K562 (cell line): ENCODE results near the gene ACBD3. TPM values are rescaled to one million over a fixed set of nuclear protein-coding genes. Genes with fewer than 3 reads are reported as not detected.

Source experiments
- ATAC-seq: fragments of 200-7000 bp; cut with Tn5 transposase; 3 replicates; pipeline ENCODE4 v1.9.1; 2020; ENCODE audit warnings: moderate library complexity
- BruUV-seq: library from RNA; stranded (reverse); fragments of 400-500 nt; replicated peaks from 2 replicates; lab custom pipeline; 2021; lab: Mats Ljungman, UMichigan
- CTCF ChIA-PET: fragments of 300-600 bp; formaldehyde crosslinking; extraction: SDS; loops from one replicate; lab custom pipeline; 2021; ENCODE audit warnings: low intra/inter-chr PET ratio; lab: Yijun Ruan, JAX
- POLR2A ChIA-PET: fragments of 300-600, 350-650 bp; sonication (Branson Sonifier 250); formaldehyde crosslinking; extraction: SDS; loops from one replicate; lab custom pipeline; 2021; ENCODE audit warnings: antibody characterized with exemption, inconsistent platforms; lab: Yijun Ruan, JAX
- DNase-seq, 4 experiments: peaks; one replicate each; pipeline versions ENCODE4 v3.0.0 to v3.0.0-alpha.2; 2011 to 2018; ENCODE audit warnings: low spot score in 3 of 4, mixed read lengths in 3 of 4; ENCODE audit errors: extremely low read depth in 1 of 4
- FAIRE-seq: peaks from 2 replicates; lab custom pipeline; 2011; peaks lifted over from hg19 to GRCh38; lab: Jason Lieb, UNC
- H2AFZ ChIP-seq: 2 replicates; pipeline ENCODE4 v1.6.0; 2011; ENCODE audit warnings: low read depth, low read length, control low read depth, inconsistent platforms
- H3K27ac ChIP-seq: fragments of 200-600 bp; 3 replicates; pipeline ENCODE4 v1.8.0; 2011; ENCODE audit warnings: low read depth, mild to moderate bottlenecking, control low read depth, inconsistent platforms, low read length, moderate library complexity, mixed read lengths; ENCODE audit errors: extremely low read depth
- H3K27me3 ChIP-seq, 2 experiments: fragments of 300-600 bp in 1 of 2; 2 replicates in 1 of 2; 3 replicates in 1 of 2; pipeline versions ENCODE4 v1.6.0 to v1.8.0; 2011; ENCODE audit warnings: inconsistent platforms in 2 of 2, low read length in 2 of 2, mild to moderate bottlenecking in 1 of 2, mixed read lengths in 1 of 2, moderate library complexity in 1 of 2; ENCODE audit not compliant: control insufficient read depth in 2 of 2, insufficient read depth in 2 of 2
- H3K36me3 ChIP-seq: fragments of 300-600 bp; 3 replicates; pipeline ENCODE4 v1.8.0; 2011; ENCODE audit warnings: mild to moderate bottlenecking, low read length, inconsistent platforms; ENCODE audit not compliant: control insufficient read depth, insufficient read depth
- H3K4me1 ChIP-seq, 2 experiments: fragments of 200-600 bp in 1 of 2; replicated peaks in 1 of 2; 2 replicates in 1 of 2; 3 replicates in 1 of 2; pipeline versions ENCODE4 v1.5.1 to v1.8.0; 2011; ENCODE audit warnings: inconsistent platforms in 2 of 2, low read length in 2 of 2, mild to moderate bottlenecking in 1 of 2, mixed read lengths in 1 of 2, moderate library complexity in 1 of 2; ENCODE audit not compliant: control insufficient read depth in 2 of 2, insufficient read depth in 2 of 2
- H3K4me2 ChIP-seq: 2 replicates; pipeline ENCODE4 v1.6.1; 2011; ENCODE audit warnings: low read length, control low read depth, inconsistent platforms, mixed read lengths; ENCODE audit not compliant: insufficient read depth
- H3K4me3 ChIP-seq: fragments of 200-600 bp; sonication (generic), shearing (Covaris generic); 2 replicates; pipeline ENCODE4 v1.5.1; 2016; ENCODE audit warnings: control low read depth, inconsistent platforms
- H3K79me2 ChIP-seq: fragments of 200-600 bp; 3 replicates; pipeline ENCODE4 v1.8.0; 2011; ENCODE audit warnings: low read length, inconsistent platforms; ENCODE audit not compliant: control insufficient read depth, insufficient read depth
- H3K9ac ChIP-seq, 2 experiments: 2 replicates each; pipeline versions ENCODE4 v1.6.0 to v1.6.1; 2011; ENCODE audit warnings: low read depth in 2 of 2, low read length in 2 of 2, control low read depth in 1 of 2, inconsistent platforms in 1 of 2, mild to moderate bottlenecking in 1 of 2, mixed read lengths in 1 of 2; ENCODE audit not compliant: insufficient read depth in 1 of 2
- H3K9me1 ChIP-seq: one replicate; pipeline ENCODE4 v1.6.0; 2011; ENCODE audit warnings: inconsistent platforms, mild to moderate bottlenecking, low read length, moderate library complexity; ENCODE audit not compliant: control insufficient read depth, insufficient read depth
- H3K9me3 ChIP-seq: replicated peaks from 2 replicates; pipeline ENCODE4 v1.5.1; 2011; ENCODE audit warnings: low read depth, low read length, inconsistent platforms; ENCODE audit not compliant: control insufficient read depth, insufficient read depth
- H4K20me1 ChIP-seq: replicated peaks from 2 replicates; pipeline ENCODE4 v1.6.1; 2011; ENCODE audit warnings: low read length, inconsistent platforms, mixed read lengths; ENCODE audit not compliant: control insufficient read depth, insufficient read depth
- BDP1 ChIP-seq: IDR thresholded peaks from 3 replicates; pipeline ENCODE4 v1.6.1; 2011; ENCODE audit not compliant: insufficient read length, insufficient read depth
- CBFB ChIP-seq: sonication (generic); formaldehyde crosslinking; IDR thresholded peaks from 2 replicates; pipeline ENCODE4 v1.4.0; 2020; ENCODE audit warnings: mild to moderate bottlenecking, missing genetic modification reagents
- CHD1 ChIP-seq: fragments of 200-600 bp; sonication (generic); IDR thresholded peaks from one replicate; pipeline ENCODE4 v1.6.1; 2012; ENCODE audit warnings: mild to moderate bottlenecking, moderate library complexity, low read length, inconsistent platforms
- HNRNPH1 ChIP-seq: fragments of 200-400 bp; formaldehyde crosslinking; optimal IDR thresholded peaks from 2 replicates; pipeline ENCODE3; 2017; ENCODE audit warnings: low read depth, mild to moderate bottlenecking, low read length, moderate library complexity
- NFYB ChIP-seq: IDR thresholded peaks from 2 replicates; pipeline ENCODE4 v1.6.1; 2011; ENCODE audit warnings: mild to moderate bottlenecking, moderate library complexity; ENCODE audit not compliant: insufficient read length; ENCODE audit errors: extremely low read depth
- RFX7 ChIP-seq: fragments of 250-450 bp; sonication (Bioruptor Pico); IDR thresholded peaks from 2 replicates; pipeline ENCODE4 v1.5.1; 2021; ENCODE audit warnings: mild to moderate bottlenecking
- SAFB2 ChIP-seq: fragments of 200-400 bp; formaldehyde crosslinking; IDR thresholded peaks from 2 replicates; pipeline ENCODE4 v1.6.1; 2018; ENCODE audit warnings: borderline replicate concordance, low read length, low read depth, moderate library complexity; ENCODE audit not compliant: severe bottlenecking
- SMAD1 ChIP-seq: fragments of 150-350 bp; IDR thresholded peaks from 2 replicates; pipeline ENCODE4 v1.6.1; 2014; ENCODE audit warnings: low read length, low read depth; ENCODE audit not compliant: partially characterized antibody
- TEAD1 ChIP-seq, 2 experiments: fragments of 450-650 bp in 1 of 2; sonication (generic) in 1 of 2; formaldehyde crosslinking; IDR thresholded peaks; 2 replicates each; pipeline versions ENCODE4 v1.4.0 to v1.8.0; 2020 to 2022; ENCODE audit warnings: mild to moderate bottlenecking in 2 of 2, missing genetic modification reagents in 1 of 2
- TSC22D4 ChIP-seq: fragments of 450-650 bp; IDR thresholded peaks from 2 replicates; pipeline ENCODE4 v1.6.1; 2016; ENCODE audit warnings: missing genetic modification characterization, missing biosample characterization, control low read depth
- ZNF766 ChIP-seq: fragments of 200-800 bp; sonication (Bioruptor generic); conservative IDR thresholded peaks from 2 replicates; pipeline ENCODE4 v1.6.1; 2016; ENCODE audit warnings: missing genetic modification characterization, missing compliant biosample characterization
- WGBS: fragments of 100-300 bp; shearing (Covaris generic); methylation state at CpG from one replicate; pipeline ENCODE4 v1.1.6; 2016; ENCODE audit warnings: low coverage, mixed read lengths; ENCODE audit not compliant: insufficient coverage; ENCODE audit errors: missing lambda C conversion rate; 5-methylcytosine and 5-hydroxymethylcytosine counted together
- in situ Hi-C: fragments of 300-500 bp; cut with MboI; formaldehyde crosslinking; loops from 4 replicates; pipeline ENCODE4 v1.15.0; 2018; ENCODE audit warnings: inconsistent platforms, mixed read lengths
- intact Hi-C: fragments of 100-400 bp; cut with micrococcal nuclease; formaldehyde crosslinking; loops from 2 replicates; pipeline ENCODE4 v1.14.2; 2022
- polyA plus RNA-seq, 8 experiments: library from polyadenylated mRNA; depleted of rRNA in 4 of 8; stranded (reverse) in 5 of 8; unstranded in 3 of 8; fragments of >200 nt; fragmentation: Nextera tagmentation in 2 of 8; fragmentation: Illumina TruSeq in 1 of 8; extraction: Ambion mirVana in 2 of 8; extraction: Trizol in 1 of 8; gene quantifications; 2 replicates each; pipeline versions ENCODE4 v1.2.1 to v1.2.3, GENCODE V29; 2011 to 2014; ENCODE audit warnings: inconsistent platforms in 1 of 8, missing spikeins in 1 of 8
- total RNA-seq, 7 experiments: library from RNA; depleted of rRNA in 6 of 7; stranded (reverse); fragments of >200 nt in 6 of 7; fragmentation: Illumina TruSeq in 2 of 7; extraction: Trizol in 2 of 7; gene quantifications; 2 replicates each; pipeline versions ENCODE4 v1.2.1 to v1.2.3, GENCODE V29; 2011 to 2021; ENCODE audit warnings: low replicate concordance in 1 of 7
- TF ChIP-seq, protein P1 (sequence below): sonication (generic); formaldehyde crosslinking; IDR thresholded peaks from 2 replicates; pipeline ENCODE4 v1.8.0; 2023; ENCODE audit warnings: missing genetic modification reagents, mild to moderate bottlenecking, borderline replicate concordance

The ACBD3 gene
- total and polyA plus RNA-seq, 9 of the 15 experiments (the other 6 are each of a cell fraction or from before 2014, with no cell fraction given), result 11.1 to 36.7 (median 26.9) TPM

DNA sequence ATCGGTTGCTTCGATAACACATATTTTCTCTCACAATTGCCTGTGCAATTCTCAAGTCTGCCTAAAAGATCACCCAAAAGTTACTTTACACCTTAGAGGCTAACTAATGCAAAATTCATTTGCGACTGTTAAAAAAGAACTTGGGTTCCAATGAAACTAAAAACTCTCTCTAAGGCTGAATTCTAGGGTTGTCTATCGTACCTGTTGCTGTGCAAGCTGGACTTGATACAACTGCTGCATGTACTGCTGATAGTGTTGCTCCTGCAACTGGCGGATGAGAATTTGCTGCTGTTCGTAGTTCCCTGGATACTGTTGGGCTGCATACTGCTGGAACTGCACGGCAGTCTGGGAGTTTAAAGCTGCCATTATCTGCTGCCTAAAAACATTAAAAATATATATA is 27.6 kb downstream of the ACBD3 start:
- H3K9me1 ChIP-seq, result no peaks in the 10 kb centered on the region
- no peaks in the 10 kb centered on the region for H3K9me3 ChIP-seq
- in situ Hi-C loops, result no loop called here
- H3K27me3 ChIP-seq, result no peaks in the 10 kb centered on the region
- no peak overlapping the region for H2AFZ ChIP-seq
- no peak overlapping the region for H3K4me3 ChIP-seq
- H3K36me3 ChIP-seq, result peaks cover 82% of the 10 kb centered on the region
- no peaks in the 10 kb centered on the region for H3K79me2 ChIP-seq
- no peak for DNase-seq
- H3K4me2 ChIP-seq, result no peak overlapping the region
- H3K4me1 ChIP-seq, result no peaks in the 10 kb centered on the region
- ChIA-PET CTCF (no interaction called here), POLR2A (no interaction called here)
- BruUV-seq, result no TSS peak
- no peak overlapping the region for H3K9ac ChIP-seq
- ATAC-seq, result no peak
- no peak for FAIRE-seq
- intact Hi-C loops, result no loop called here
- WGBS, result 93% methylated on average over 7 of the region's 7 CpGs
- TF ChIP-seq TSC22D4 (tag), result no peak
- TF ChIP-seq RFX7 (CRISPR knock-in tag), result no peak
- TF ChIP-seq TEAD1 (CRISPR knock-in tag; IDR thresholded peaks at IDR 0.05), result no peak
- TF ChIP-seq SAFB2, result no peak
- no peak for TF ChIP-seq NFYB
- TF ChIP-seq BDP1, result no peak
- no peak for TF ChIP-seq CHD1
- TF ChIP-seq ZNF766 (CRISPR knock-in tag), result no peak
- TF ChIP-seq, protein P1, sequence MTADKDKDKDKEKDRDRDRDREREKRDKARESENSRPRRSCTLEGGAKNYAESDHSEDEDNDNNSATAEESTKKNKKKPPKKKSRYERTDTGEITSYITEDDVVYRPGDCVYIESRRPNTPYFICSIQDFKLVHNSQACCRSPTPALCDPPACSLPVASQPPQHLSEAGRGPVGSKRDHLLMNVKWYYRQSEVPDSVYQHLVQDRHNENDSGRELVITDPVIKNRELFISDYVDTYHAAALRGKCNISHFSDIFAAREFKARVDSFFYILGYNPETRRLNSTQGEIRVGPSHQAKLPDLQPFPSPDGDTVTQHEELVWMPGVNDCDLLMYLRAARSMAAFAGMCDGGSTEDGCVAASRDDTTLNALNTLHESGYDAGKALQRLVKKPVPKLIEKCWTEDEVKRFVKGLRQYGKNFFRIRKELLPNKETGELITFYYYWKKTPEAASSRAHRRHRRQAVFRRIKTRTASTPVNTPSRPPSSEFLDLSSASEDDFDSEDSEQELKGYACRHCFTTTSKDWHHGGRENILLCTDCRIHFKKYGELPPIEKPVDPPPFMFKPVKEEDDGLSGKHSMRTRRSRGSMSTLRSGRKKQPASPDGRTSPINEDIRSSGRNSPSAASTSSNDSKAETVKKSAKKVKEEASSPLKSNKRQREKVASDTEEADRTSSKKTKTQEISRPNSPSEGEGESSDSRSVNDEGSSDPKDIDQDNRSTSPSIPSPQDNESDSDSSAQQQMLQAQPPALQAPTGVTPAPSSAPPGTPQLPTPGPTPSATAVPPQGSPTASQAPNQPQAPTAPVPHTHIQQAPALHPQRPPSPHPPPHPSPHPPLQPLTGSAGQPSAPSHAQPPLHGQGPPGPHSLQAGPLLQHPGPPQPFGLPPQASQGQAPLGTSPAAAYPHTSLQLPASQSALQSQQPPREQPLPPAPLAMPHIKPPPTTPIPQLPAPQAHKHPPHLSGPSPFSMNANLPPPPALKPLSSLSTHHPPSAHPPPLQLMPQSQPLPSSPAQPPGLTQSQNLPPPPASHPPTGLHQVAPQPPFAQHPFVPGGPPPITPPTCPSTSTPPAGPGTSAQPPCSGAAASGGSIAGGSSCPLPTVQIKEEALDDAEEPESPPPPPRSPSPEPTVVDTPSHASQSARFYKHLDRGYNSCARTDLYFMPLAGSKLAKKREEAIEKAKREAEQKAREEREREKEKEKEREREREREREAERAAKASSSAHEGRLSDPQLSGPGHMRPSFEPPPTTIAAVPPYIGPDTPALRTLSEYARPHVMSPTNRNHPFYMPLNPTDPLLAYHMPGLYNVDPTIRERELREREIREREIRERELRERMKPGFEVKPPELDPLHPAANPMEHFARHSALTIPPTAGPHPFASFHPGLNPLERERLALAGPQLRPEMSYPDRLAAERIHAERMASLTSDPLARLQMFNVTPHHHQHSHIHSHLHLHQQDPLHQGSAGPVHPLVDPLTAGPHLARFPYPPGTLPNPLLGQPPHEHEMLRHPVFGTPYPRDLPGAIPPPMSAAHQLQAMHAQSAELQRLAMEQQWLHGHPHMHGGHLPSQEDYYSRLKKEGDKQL (CRISPR knock-in tag), result no peak
- no peak for TF ChIP-seq SMAD1
- TF ChIP-seq HNRNPH1, result no peak
- no peak for TF ChIP-seq CBFB
- H3K27ac ChIP-seq, result no peak overlapping the region
- no peaks in the 10 kb centered on the region for H4K20me1 ChIP-seq
